ENCODE measurements around the gene LEUTX. TPM values are rescaled to one million over a fixed set of nuclear protein-coding genes. Genes with fewer than 3 reads are reported as not detected.

LEUTX gene

DNA sequence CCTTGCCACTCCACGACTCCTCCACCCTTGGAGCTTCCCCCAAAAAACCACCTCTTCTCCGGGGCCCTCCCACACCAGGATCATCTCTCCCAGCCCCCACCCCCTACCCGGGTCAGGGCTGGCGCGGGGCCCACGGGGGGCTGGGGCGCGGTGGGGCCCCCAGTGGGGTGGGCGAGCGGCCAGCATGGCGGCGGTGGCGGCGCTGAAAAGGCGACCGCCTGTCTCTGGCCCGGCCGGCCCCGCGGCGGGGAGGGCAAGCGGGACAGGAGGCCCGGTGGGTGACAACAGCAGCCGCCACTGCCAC is 54.5 kb downstream of the LEUTX start:
- H3K4me2 ChIP-seq (ENCODE audit: low read length) = peak overlapping the region; percentile 86
- peaks cover 59% of the 10 kb centered on the region for H3K36me3 ChIP-seq (ENCODE audit: insufficient read depth, low read length)
- H3K27me3 ChIP-seq (ENCODE audit: control insufficient read depth, insufficient read depth, low read length) = no peaks in the 10 kb centered on the region
- H3K4me3 ChIP-seq (ENCODE audit: low read length) = peak overlapping the region; percentile 86
- H3K9ac ChIP-seq (ENCODE audit: low read depth, low read length) = peak overlapping the region; percentile 86
- no peaks in the 10 kb centered on the region for H3K9me3 ChIP-seq (replicated peaks; ENCODE audit: low read length)
- H3K4me1 ChIP-seq (ENCODE audit: control insufficient read depth, insufficient read depth, low read length) = peaks cover 13% of the 10 kb centered on the region

GRCh38 chr19:39833464-39834286 is 55.0 kb downstream of the LEUTX start, which contains the start of gene DYRK1B:
Gene DYRK1B (minus strand): TSS chr19:39834162. CDS start chr19:39831867, 2,295 bp downstream.
- Histone ChIP-seq H3K27me3 (ENCODE audit: control insufficient read depth, insufficient read depth, low read length) (no peaks in the 10 kb centered on the region), H3K4me3 (ENCODE audit: low read length) (peak within 1 kb of the TSS; percentile 86), H3K4me1 (ENCODE audit: control insufficient read depth, insufficient read depth, low read length) (peaks cover 13% of the 10 kb centered on the region), H3K9me3 (replicated peaks; ENCODE audit: low read length) (no peaks in the 10 kb centered on the region), H3K9ac (ENCODE audit: low read depth, low read length) (peak within 1 kb of the TSS; percentile 86), H3K4me2 (ENCODE audit: low read length) (peak within 1 kb of the TSS; percentile 86), H3K36me3 (ENCODE audit: insufficient read depth, low read length) (peaks cover 56% of the 10 kb centered on the region)

- Histone ChIP-seq H3K9me3 (replicated peaks; ENCODE audit: low read length) (no peaks in the 10 kb centered on the region), H3K4me3 (ENCODE audit: low read length) (peak overlapping the region; percentile 86), H3K27me3 (ENCODE audit: control insufficient read depth, insufficient read depth, low read length) (no peaks in the 10 kb centered on the region), H3K4me2 (ENCODE audit: low read length) (peak overlapping the region; percentile 86), H3K9ac (ENCODE audit: low read depth, low read length) (no peak overlapping the region), H3K36me3 (ENCODE audit: insufficient read depth, low read length) (peaks cover 62% of the 10 kb centered on the region), H3K4me1 (ENCODE audit: control insufficient read depth, insufficient read depth, low read length) (peaks cover 13% of the 10 kb centered on the region)
Measured at GRCh38 chr19:39834287-39834841, 55.7 kb downstream of the LEUTX start.

Small RNA genes lying within 50 kb of the gene (small RNA-seq; reads per million reads assigned to genes)
- not detected for gene MIR6719

All from skeletal muscle satellite cell (primary cell).